ENCODE results near the gene RFPL1. TPM values are rescaled to one million over a fixed set of nuclear protein-coding genes. Genes with fewer than 3 reads are reported as not detected.
"Not testable (repeated sequence)": the region's sequence is repeated elsewhere in the genome, so short reads cannot be mapped to it uniquely, and the experiment has no call there.

The RFPL1 gene
- 0.33 TPM for polyA plus RNA-seq (2013, experiment 1 of 2)
- not detected for polyA plus RNA-seq (2013, experiment 2 of 2)

- not testable (repeated sequence) for H3K4me3 ChIP-seq (ENCODE audit: extremely low read depth, insufficient read depth, low read length, poor library complexity, severe bottlenecking); H3K36me3 ChIP-seq (ENCODE audit: control insufficient read depth, insufficient read depth, low read length); H3K4me1 ChIP-seq (ENCODE audit: control insufficient read depth, insufficient read depth, low read length, poor library complexity, severe bottlenecking); H3K27ac ChIP-seq (ENCODE audit: low read depth, low read length, severe bottlenecking); H3K9me3 ChIP-seq (ENCODE audit: control insufficient read depth, low read length)
- WGBS, 2 experiments (ENCODE audit: insufficient coverage in 2 of 2), result 96 to 97% methylated on average over 4 to 6 of the region's 10 CpGs
These were observed at the start of gene RFPL1 for GRCh38 chr22:29438283-29438682. Gene RFPL1 (plus strand): TSS chr22:29438583.

DNA sequence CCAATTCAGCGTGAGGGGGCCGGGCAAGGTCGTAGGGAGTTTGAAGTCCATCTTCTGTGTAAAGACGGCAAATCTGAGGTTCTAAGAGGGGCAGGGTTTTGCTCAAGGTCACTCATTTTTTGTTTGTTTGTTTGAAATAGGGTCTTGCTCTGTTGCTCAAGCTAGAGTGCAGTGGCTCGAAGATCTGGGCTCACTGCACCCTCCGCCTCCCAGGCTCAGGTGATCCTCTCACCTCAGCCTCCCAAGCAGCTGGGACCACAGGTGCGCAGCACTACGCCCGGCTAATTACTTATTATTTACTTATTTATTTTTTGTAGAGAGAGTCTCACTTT lies 49.7 kb upstream of the RFPL1 start:
- Histone ChIP-seq H3K36me3 (ENCODE audit: control insufficient read depth, insufficient read depth, low read length) (peaks cover 7% of the 10 kb centered on the region), H3K4me1 (ENCODE audit: control insufficient read depth, insufficient read depth, low read length, poor library complexity, severe bottlenecking) (peaks cover 6% of the 10 kb centered on the region), H3K27ac (ENCODE audit: low read depth, low read length, severe bottlenecking) (no peak overlapping the region), H3K9me3 (ENCODE audit: control insufficient read depth, low read length) (no peaks in the 10 kb centered on the region), H3K4me3 (ENCODE audit: extremely low read depth, insufficient read depth, low read length, poor library complexity, severe bottlenecking) (peak overlapping the region; percentile 94)
- WGBS, 2 experiments (ENCODE audit: insufficient coverage in 2 of 2), result 2 to 31% methylated on average over 4 to 6 of the region's 9 CpGs

DNA sequence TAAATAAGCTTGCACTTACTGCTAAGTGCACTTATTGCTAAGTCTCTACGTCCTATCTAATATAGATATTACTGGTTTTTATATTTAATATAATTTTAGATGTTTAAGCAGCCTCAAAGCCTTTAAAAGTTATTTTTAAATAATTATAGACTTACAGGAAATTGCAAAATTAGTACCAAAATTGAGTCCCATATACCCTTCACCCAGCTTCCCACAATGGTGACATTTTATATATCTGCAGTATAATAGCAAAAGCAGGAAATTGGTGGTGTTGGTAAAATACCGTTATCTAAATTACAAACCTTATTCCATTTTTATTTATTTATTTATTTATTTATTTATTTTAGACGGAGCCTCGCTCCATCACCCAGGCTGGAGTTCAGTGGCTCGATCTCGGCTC lies 48.1 kb upstream of the RFPL1 start:
- Histone ChIP-seq H3K4me1 (ENCODE audit: control insufficient read depth, insufficient read depth, low read length, poor library complexity, severe bottlenecking) (peaks cover 6% of the 10 kb centered on the region), H3K4me3 (ENCODE audit: extremely low read depth, insufficient read depth, low read length, poor library complexity, severe bottlenecking) (no peak overlapping the region), H3K36me3 (ENCODE audit: control insufficient read depth, insufficient read depth, low read length) (peaks cover 4% of the 10 kb centered on the region), H3K27ac (ENCODE audit: low read depth, low read length, severe bottlenecking) (no peak overlapping the region), H3K9me3 (ENCODE audit: control insufficient read depth, low read length) (no peaks in the 10 kb centered on the region)
- 94 to 100% methylated on average over 2 to 4 of the region's 6 CpGs for WGBS, 2 experiments (ENCODE audit: insufficient coverage in 2 of 2)

DNA sequence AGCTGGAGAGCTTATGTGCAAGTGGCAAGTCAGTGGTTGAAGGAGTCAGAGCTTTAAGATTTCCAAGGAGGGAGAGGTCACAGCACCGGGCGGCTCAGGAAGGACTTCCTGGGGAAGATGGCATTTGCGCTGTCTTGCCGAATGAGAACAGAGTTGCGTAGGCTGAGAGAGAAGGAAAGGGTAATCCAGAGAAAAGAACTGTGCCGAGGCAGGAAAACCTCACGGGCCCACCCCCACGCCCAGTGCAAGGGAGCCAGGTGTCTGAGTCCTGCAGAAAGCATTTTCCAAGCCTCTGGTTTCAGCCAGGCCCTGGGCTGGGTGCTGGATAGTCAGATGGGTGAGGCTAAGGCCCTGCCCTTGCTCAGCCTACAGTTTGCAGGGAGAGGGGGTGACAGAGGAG lies 46.8 kb upstream of the RFPL1 start:
- Histone ChIP-seq H3K36me3 (ENCODE audit: control insufficient read depth, insufficient read depth, low read length) (peaks cover 3% of the 10 kb centered on the region), H3K9me3 (ENCODE audit: control insufficient read depth, low read length) (no peaks in the 10 kb centered on the region), H3K27ac (ENCODE audit: low read depth, low read length, severe bottlenecking) (no peak overlapping the region), H3K4me1 (ENCODE audit: control insufficient read depth, insufficient read depth, low read length, poor library complexity, severe bottlenecking) (peaks cover 6% of the 10 kb centered on the region), H3K4me3 (ENCODE audit: extremely low read depth, insufficient read depth, low read length, poor library complexity, severe bottlenecking) (no peak overlapping the region)
- WGBS, 2 experiments (ENCODE audit: insufficient coverage in 2 of 2), result 91 to 98% methylated on average over 8 of the region's 8 CpGs

DNA sequence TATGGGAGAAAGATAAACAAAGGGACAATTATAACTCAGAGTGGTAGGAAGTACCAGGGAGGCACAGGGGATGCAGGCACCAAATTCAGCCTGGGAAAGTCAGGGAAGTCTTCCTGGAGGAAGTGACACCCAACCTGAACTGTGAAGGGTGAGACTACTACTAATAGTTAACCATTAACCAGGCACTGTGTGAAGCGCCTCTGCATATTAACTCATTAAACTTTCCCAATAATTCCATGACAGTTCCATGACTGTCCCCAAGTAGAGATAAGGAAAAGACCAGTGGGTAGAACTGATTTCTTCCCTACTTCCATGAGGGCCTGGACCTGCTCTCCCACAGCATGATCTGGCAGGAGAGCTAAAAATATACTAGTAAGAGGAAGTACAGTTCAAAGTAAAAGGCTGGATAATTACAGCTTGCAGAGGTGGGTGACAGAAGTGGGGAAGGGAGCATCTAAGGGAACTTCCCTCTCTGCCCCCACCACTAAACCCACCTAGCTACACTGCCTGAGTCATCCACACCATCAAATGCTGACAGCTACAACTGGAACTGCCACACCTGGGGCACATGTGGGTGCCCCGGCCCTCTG lies 45.3 kb upstream of the RFPL1 start:
- peaks cover 6% of the 10 kb centered on the region for H3K4me1 ChIP-seq (ENCODE audit: control insufficient read depth, insufficient read depth, low read length, poor library complexity, severe bottlenecking)
- WGBS, 2 experiments (ENCODE audit: insufficient coverage in 2 of 2), result no CpG with 5 or more reads among the region's 2 CpGs
- H3K27ac ChIP-seq (ENCODE audit: low read depth, low read length, severe bottlenecking), result no peak overlapping the region

GRCh38 chr22:29394931-29395581 lies 43.3 kb upstream of the RFPL1 start:
- H3K27ac ChIP-seq (ENCODE audit: low read depth, low read length, severe bottlenecking), result no peak overlapping the region

More for the DNA sequence above, 45.3 kb upstream of the RFPL1 start:
- Histone ChIP-seq H3K4me3 (ENCODE audit: extremely low read depth, insufficient read depth, low read length, poor library complexity, severe bottlenecking) (no peak overlapping the region), H3K9me3 (ENCODE audit: control insufficient read depth, low read length) (no peaks in the 10 kb centered on the region), H3K36me3 (ENCODE audit: control insufficient read depth, insufficient read depth, low read length) (no peaks in the 10 kb centered on the region)

GRCh38 chr22:29396126-29396525 lies 42.3 kb upstream of the RFPL1 start:
- WGBS, 2 experiments (ENCODE audit: insufficient coverage in 2 of 2), result no CpG with 5 or more reads among the region's 2 CpGs
- Histone ChIP-seq H3K36me3 (ENCODE audit: control insufficient read depth, insufficient read depth, low read length) (no peaks in the 10 kb centered on the region), H3K4me3 (ENCODE audit: extremely low read depth, insufficient read depth, low read length, poor library complexity, severe bottlenecking) (no peak overlapping the region), H3K9me3 (ENCODE audit: control insufficient read depth, low read length) (no peaks in the 10 kb centered on the region), H3K27ac (ENCODE audit: low read depth, low read length, severe bottlenecking) (no peak overlapping the region), H3K4me1 (ENCODE audit: control insufficient read depth, insufficient read depth, low read length, poor library complexity, severe bottlenecking) (peaks cover 6% of the 10 kb centered on the region)

More at GRCh38 chr22:29394931-29395581, 43.3 kb upstream of the RFPL1 start:
- H3K4me1 ChIP-seq (ENCODE audit: control insufficient read depth, insufficient read depth, low read length, poor library complexity, severe bottlenecking), result peaks cover 6% of the 10 kb centered on the region
- no peaks in the 10 kb centered on the region for H3K36me3 ChIP-seq (ENCODE audit: control insufficient read depth, insufficient read depth, low read length)
- no peak overlapping the region for H3K4me3 ChIP-seq (ENCODE audit: extremely low read depth, insufficient read depth, low read length, poor library complexity, severe bottlenecking)
- WGBS, 2 experiments (ENCODE audit: insufficient coverage in 2 of 2), result 12 to 24% methylated on average over 10 of the region's 10 CpGs
- no peaks in the 10 kb centered on the region for H3K9me3 ChIP-seq (ENCODE audit: control insufficient read depth, low read length)

DNA sequence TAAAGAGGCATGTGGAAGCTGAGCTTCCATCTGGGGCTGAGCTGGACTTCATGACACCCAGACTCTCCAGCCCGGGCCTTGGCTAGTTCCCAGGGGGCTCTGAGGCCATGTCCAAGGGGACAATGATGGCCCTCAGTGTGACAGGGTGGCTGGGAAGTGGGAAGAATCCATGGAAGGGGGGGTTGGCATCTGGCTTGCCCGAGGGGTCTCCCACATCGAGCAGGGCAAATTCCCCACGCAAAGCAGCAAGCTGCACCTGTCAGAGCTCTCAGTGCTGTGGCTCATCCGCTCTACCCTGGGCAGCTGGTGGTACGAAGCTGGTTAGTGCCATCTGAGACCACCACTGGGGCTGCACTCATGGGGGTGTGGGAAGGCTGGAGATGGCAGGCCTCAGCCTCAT lies 40.6 kb upstream of the RFPL1 start:
- WGBS, 2 experiments (ENCODE audit: insufficient coverage in 2 of 2), result 91 to 92% methylated on average over 3 to 4 of the region's 6 CpGs

DNA sequence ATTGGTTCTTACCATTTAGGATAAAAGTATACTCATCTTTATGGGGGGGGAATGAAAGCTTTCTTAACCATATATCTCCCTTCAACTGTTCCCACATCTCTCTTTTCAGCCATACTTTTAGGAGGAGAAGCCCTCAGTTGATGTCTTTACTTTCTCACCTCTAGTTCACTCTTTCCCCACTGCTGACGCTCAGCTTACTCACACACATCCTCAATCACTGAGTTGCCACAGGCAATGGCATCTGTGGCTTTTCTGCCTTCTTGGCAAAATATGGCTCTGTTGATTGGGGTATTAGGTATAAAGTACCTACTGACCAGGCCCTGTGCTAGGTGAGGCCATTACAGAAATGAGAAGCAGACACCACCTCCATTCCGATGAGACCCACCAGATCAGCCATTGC lies 37.8 kb upstream of the RFPL1 start:
- no peaks in the 10 kb centered on the region for H3K4me1 ChIP-seq (ENCODE audit: control insufficient read depth, insufficient read depth, low read length, poor library complexity, severe bottlenecking)
- WGBS, 2 experiments (ENCODE audit: insufficient coverage in 2 of 2), result 86 to 94% methylated on average over 1 of the region's 2 CpGs
- no peak overlapping the region for H3K27ac ChIP-seq (ENCODE audit: low read depth, low read length, severe bottlenecking)
- H3K4me3 ChIP-seq (ENCODE audit: extremely low read depth, insufficient read depth, low read length, poor library complexity, severe bottlenecking), result no peak overlapping the region
- no peaks in the 10 kb centered on the region for H3K9me3 ChIP-seq (ENCODE audit: control insufficient read depth, low read length)
- H3K36me3 ChIP-seq (ENCODE audit: control insufficient read depth, insufficient read depth, low read length), result no peaks in the 10 kb centered on the region

More for the DNA sequence above, 40.6 kb upstream of the RFPL1 start:
- H3K4me1 ChIP-seq (ENCODE audit: control insufficient read depth, insufficient read depth, low read length, poor library complexity, severe bottlenecking), result peaks cover 6% of the 10 kb centered on the region
- H3K36me3 ChIP-seq (ENCODE audit: control insufficient read depth, insufficient read depth, low read length), result no peaks in the 10 kb centered on the region
- H3K27ac ChIP-seq (ENCODE audit: low read depth, low read length, severe bottlenecking), result no peak overlapping the region
- no peak overlapping the region for H3K4me3 ChIP-seq (ENCODE audit: extremely low read depth, insufficient read depth, low read length, poor library complexity, severe bottlenecking)
- H3K9me3 ChIP-seq (ENCODE audit: control insufficient read depth, low read length), result no peaks in the 10 kb centered on the region

DNA sequence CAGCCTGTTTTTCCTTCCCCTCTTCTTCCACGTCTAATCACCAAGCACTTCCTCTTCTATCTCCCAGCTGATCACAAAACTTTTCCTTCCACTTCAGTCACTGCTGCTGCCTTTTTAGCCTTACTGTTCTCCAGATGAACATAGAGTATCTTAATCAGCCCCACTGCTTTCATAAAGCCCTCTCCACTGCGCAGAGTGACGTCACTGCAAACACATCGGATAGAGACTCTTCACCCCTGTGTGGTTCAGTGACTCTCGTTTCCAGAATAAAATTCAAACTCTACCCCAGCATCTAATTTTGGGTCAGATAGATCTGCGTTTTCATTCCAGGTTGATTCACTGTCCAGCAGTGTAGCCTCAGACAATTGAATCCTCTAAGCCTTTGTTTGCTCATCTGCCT lies 36.8 kb upstream of the RFPL1 start:
- not testable (repeated sequence) for H3K36me3 ChIP-seq (ENCODE audit: control insufficient read depth, insufficient read depth, low read length); H3K4me1 ChIP-seq (ENCODE audit: control insufficient read depth, insufficient read depth, low read length, poor library complexity, severe bottlenecking); H3K9me3 ChIP-seq (ENCODE audit: control insufficient read depth, low read length); H3K4me3 ChIP-seq (ENCODE audit: extremely low read depth, insufficient read depth, low read length, poor library complexity, severe bottlenecking); H3K27ac ChIP-seq (ENCODE audit: low read depth, low read length, severe bottlenecking)
- WGBS, 2 experiments (ENCODE audit: insufficient coverage in 2 of 2), result 83 to 91% methylated on average over 1 to 6 of the region's 6 CpGs

GRCh38 chr22:29408940-29409339 lies 29.4 kb upstream of the RFPL1 start:
- Histone ChIP-seq H3K9me3 (ENCODE audit: control insufficient read depth, low read length) (no peaks in the 10 kb centered on the region), H3K4me3 (ENCODE audit: extremely low read depth, insufficient read depth, low read length, poor library complexity, severe bottlenecking) (no peak overlapping the region), H3K4me1 (ENCODE audit: control insufficient read depth, insufficient read depth, low read length, poor library complexity, severe bottlenecking) (no peaks in the 10 kb centered on the region), H3K27ac (ENCODE audit: low read depth, low read length, severe bottlenecking) (no peak overlapping the region), H3K36me3 (ENCODE audit: control insufficient read depth, insufficient read depth, low read length) (no peaks in the 10 kb centered on the region)
- WGBS, 2 experiments (ENCODE audit: insufficient coverage in 2 of 2), result 86 to 87% methylated on average over 6 of the region's 6 CpGs
